ENCODE measurements around the gene FOXK2. TPM values are rescaled to one million over a fixed set of nuclear protein-coding genes. Genes with fewer than 3 reads are reported as not detected.

Gene FOXK2
- total RNA-seq, 4 donors from 2014 or later = 35.8 to 61.0 (median 38.4) TPM

- no peak for ATAC-seq (ENCODE audit: low FRiP score)
- no peak for TF ChIP-seq CTCF (IDR thresholded peaks at IDR 0.05)
- no peak for DNase-seq (ENCODE audit: low spot score)
These were observed 104.2 kb downstream of the FOXK2 start for GRCh38 chr17:82623707-82624106.

DNA sequence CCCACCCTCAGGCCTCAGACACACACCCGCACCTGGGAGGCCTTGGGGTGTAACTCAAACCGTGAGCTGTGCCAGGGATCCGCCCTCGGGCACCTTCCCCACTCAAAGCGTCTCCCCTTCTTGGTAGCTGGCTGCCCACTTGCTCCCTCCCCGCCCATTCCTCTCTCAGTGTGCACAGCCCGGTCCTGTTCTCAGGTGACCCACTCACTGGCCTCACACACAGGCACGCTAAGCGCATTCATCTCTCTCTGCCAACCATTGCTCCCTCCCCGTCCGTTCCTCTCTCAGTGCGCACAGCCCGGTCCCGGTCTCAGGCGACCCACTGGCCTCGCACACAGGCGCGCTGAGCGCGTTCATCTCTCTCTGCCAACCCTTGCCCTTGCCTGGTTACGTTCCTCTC lies 107.9 kb downstream of the FOXK2 start:
- ATAC-seq (ENCODE audit: low FRiP score) (no peak), DNase-seq (ENCODE audit: low spot score) (no peak)
- no peak for TF ChIP-seq CTCF (IDR thresholded peaks at IDR 0.05)

DNA sequence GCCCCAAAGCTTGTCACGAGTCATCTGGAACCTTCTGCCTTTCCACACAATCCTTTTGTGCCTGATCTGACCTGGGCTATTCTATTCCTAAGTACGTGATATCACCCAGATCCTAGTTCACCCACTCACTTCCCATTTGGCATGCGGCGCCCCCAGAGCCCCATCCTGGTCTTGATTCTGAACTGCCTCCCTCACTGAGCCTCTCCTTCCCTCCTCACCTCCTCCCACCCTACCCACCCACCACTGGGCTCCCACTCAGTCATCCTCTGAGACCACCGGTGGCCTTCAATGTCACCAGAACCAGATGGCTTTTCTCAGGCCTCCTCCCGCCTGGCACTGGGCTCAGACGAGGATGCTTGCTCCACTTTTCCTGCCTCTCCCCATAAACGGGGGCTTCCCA lies 110.2 kb downstream of the FOXK2 start:
- no peak for TF ChIP-seq CTCF (IDR thresholded peaks at IDR 0.05)
- no peak for DNase-seq (ENCODE audit: low spot score)
- peak; percentile 28 for ATAC-seq (ENCODE audit: low FRiP score)

DNA sequence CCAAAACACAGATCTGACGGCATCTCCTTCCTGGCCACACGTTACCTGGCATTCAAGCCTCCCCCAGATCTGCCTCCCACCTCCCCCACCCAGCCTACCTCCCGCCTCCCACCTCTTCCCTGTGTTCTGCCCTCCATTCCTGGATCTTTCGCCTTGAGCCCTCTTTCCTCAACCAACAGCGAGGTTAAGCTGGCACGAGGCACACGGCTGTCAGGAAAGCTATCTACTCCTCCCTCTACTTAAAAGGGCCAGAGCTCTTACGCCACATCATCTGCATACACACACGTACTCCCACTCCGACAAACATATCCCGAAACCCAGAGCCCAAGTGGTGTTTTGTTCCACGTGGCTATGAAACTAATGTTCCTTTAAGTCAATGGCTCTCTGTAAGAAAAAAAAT lies 110.7 kb downstream of the FOXK2 start:
- ATAC-seq (ENCODE audit: low FRiP score) = peak; percentile 78
- TF ChIP-seq CTCF (IDR thresholded peaks at IDR 0.05) = no peak
- DNase-seq (ENCODE audit: low spot score) = no peak

- DNase-seq (ENCODE audit: low spot score) (no peak), ATAC-seq (ENCODE audit: low FRiP score) (no peak)
- no peak for TF ChIP-seq CTCF (IDR thresholded peaks at IDR 0.05)
These were observed 112.0 kb downstream of the FOXK2 start for GRCh38 chr17:82631544-82631943.

GRCh38 chr17:82632451-82632850 lies 112.9 kb downstream of the FOXK2 start:
- no peak for TF ChIP-seq CTCF (IDR thresholded peaks at IDR 0.05)
- DNase-seq (ENCODE audit: low spot score) (no peak), ATAC-seq (ENCODE audit: low FRiP score) (no peak)

GRCh38 chr17:82633343-82633742 lies 113.8 kb downstream of the FOXK2 start:
- ATAC-seq (ENCODE audit: low FRiP score) (no peak), DNase-seq (ENCODE audit: low spot score) (no peak)
- TF ChIP-seq CTCF (IDR thresholded peaks at IDR 0.05) = no peak
